CD8-positive, alpha-beta memory T cell (primary cell): Measurements from ENCODE around the gene GNLY. TPM values are rescaled to one million over a fixed set of nuclear protein-coding genes. Genes with fewer than 3 reads are reported as not detected.

Source experiments
- CTCF ChIA-PET: fragments of 350-600 bp; sonication (Branson Sonifier 250); formaldehyde crosslinking; loops from one replicate; lab custom pipeline; 2021; ENCODE audit warnings: antibody characterized with exemption; lab: Charles Lee
- POLR2A ChIA-PET: fragments of 350-600 bp; sonication (Branson Sonifier 250); formaldehyde crosslinking; loops from one replicate; lab custom pipeline; 2021; ENCODE audit warnings: antibody characterized with exemption; lab: Charles Lee
- DNase-seq, 5 donors: peaks; one replicate each; pipeline versions ENCODE4 v3.0.0 to v3.0.0-alpha.2; 2020 to 2022; ENCODE audit warnings: mixed read lengths in 1 of 5
- H3K27ac ChIP-seq: one replicate; pipeline ENCODE4 v1.7.0; 2013; ENCODE audit warnings: low read depth, mild to moderate bottlenecking, low read length, moderate library complexity
- H3K27me3 ChIP-seq: 2 replicates; pipeline ENCODE4 v1.7.0; 2013; ENCODE audit warnings: low read length, mild to moderate bottlenecking; ENCODE audit not compliant: insufficient read depth, poor library complexity, severe bottlenecking
- H3K36me3 ChIP-seq: 2 replicates; pipeline ENCODE4 v1.7.0; 2013; ENCODE audit warnings: mild to moderate bottlenecking, low read length, moderate library complexity; ENCODE audit not compliant: insufficient read depth
- H3K4me1 ChIP-seq: 2 replicates; pipeline ENCODE4 v1.7.0; 2013; ENCODE audit warnings: mild to moderate bottlenecking, low read length, moderate library complexity; ENCODE audit not compliant: insufficient read depth
- H3K4me3 ChIP-seq: 2 replicates; pipeline ENCODE4 v1.7.0; 2013; ENCODE audit warnings: mild to moderate bottlenecking, low read length
- H3K9me3 ChIP-seq: 2 replicates; pipeline ENCODE4 v1.7.0; 2013; ENCODE audit warnings: mild to moderate bottlenecking, low read length
- H3K27ac Mint-ChIP-seq, 8 donors: one replicate each; pipeline ENCODE4 v1.8.0; 2020 to 2021; ENCODE audit warnings: mixed read lengths in 8 of 8, mild to moderate bottlenecking in 6 of 8, inconsistent platforms in 3 of 8, moderate library complexity in 3 of 8
- H3K27me3 Mint-ChIP-seq, 2 donors: one replicate each; pipeline ENCODE4 v1.8.0; 2020 to 2021; ENCODE audit warnings: mixed read lengths in 2 of 2, mild to moderate bottlenecking in 1 of 2, moderate library complexity in 1 of 2
- H3K36me3 Mint-ChIP-seq, 3 donors: one replicate each; pipeline ENCODE4 v1.8.0; 2020 to 2021; ENCODE audit warnings: mixed read lengths in 3 of 3, inconsistent platforms in 1 of 3, mild to moderate bottlenecking in 1 of 3
- H3K4me1 Mint-ChIP-seq, 3 donors: one replicate each; pipeline ENCODE4 v1.8.0; 2020 to 2021; ENCODE audit warnings: mixed read lengths in 3 of 3, inconsistent platforms in 1 of 3, mild to moderate bottlenecking in 1 of 3
- H3K4me3 Mint-ChIP-seq, 7 donors: one replicate each; pipeline ENCODE4 v1.8.0; 2020 to 2021; ENCODE audit warnings: mixed read lengths in 7 of 7, mild to moderate bottlenecking in 6 of 7, moderate library complexity in 4 of 7, inconsistent platforms in 2 of 7
- H3K9me3 Mint-ChIP-seq, 5 donors: one replicate each; pipeline ENCODE4 v1.8.0; 2020 to 2022; ENCODE audit warnings: mixed read lengths in 5 of 5, mild to moderate bottlenecking in 3 of 5, moderate library complexity in 2 of 5, inconsistent platforms in 1 of 5
- polyA plus RNA-seq: library from polyadenylated mRNA; unstranded; fragments of 300-500 nt; fragmentation: Illumina TruSeq; gene quantifications from one replicate; pipeline ENCODE4 v1.2.3, GENCODE V29; 2021
- total RNA-seq, 2 experiments: library from RNA; stranded (reverse); gene quantifications; one replicate each; pipeline ENCODE4 v1.2.3, GENCODE V29; 2021

Gene GNLY
- total and polyA plus RNA-seq, 3 experiments from 2014 or later = 7.7 to 953 (median 9.0) TPM

GRCh38 chr2:85740193-85740592, 46.0 kb downstream of the GNLY start:
- DNase-seq = no peak
- Histone ChIP-seq H3K36me3 (no peaks in the 10 kb centered on the region), H3K27ac (no peak overlapping the region), H3K9me3 (no peaks in the 10 kb centered on the region), H3K27me3 (peaks cover 19% of the 10 kb centered on the region), H3K4me3 (no peak overlapping the region), H3K4me1 (no peaks in the 10 kb centered on the region)
- H3K27me3 Mint-ChIP-seq = peaks cover 18 to 64% of the 10 kb centered on the region in 2 donors
- ChIA-PET POLR2A (no interaction called here), CTCF (interaction anchor here (0.9 to 1.9 kb wide), 2 partner anchors 10 to 11 kb away, joined by 3 to 8 read pairs; no protein-coding TSS in a partner anchor)
- H3K36me3 Mint-ChIP-seq = no peaks in the 10 kb centered on the region
- no peaks in the 10 kb centered on the region for H3K4me1 Mint-ChIP-seq
- H3K9me3 Mint-ChIP-seq = no peaks in the 10 kb centered on the region
- H3K27ac Mint-ChIP-seq = no peak overlapping the region
- no peak overlapping the region for H3K4me3 Mint-ChIP-seq

- DNase-seq = no peak
- Histone ChIP-seq H3K36me3 (no peaks in the 10 kb centered on the region), H3K9me3 (no peaks in the 10 kb centered on the region), H3K27me3 (peaks cover 22% of the 10 kb centered on the region), H3K4me3 (no peak overlapping the region), H3K27ac (no peak overlapping the region), H3K4me1 (no peaks in the 10 kb centered on the region)
- Mint-ChIP-seq H3K4me1 (no peaks in the 10 kb centered on the region), H3K36me3 (no peaks in the 10 kb centered on the region), H3K27me3 (peaks cover 23 to 70% of the 10 kb centered on the region in 2 donors), H3K9me3 (no peaks in the 10 kb centered on the region), H3K27ac (no peak overlapping the region), H3K4me3 (no peak overlapping the region)
- CTCF ChIA-PET = interaction anchor here (1.0 to 2.4 kb wide), 4 partner anchors 9 to 338 kb away, joined by 3 to 8 read pairs (median 6); no protein-coding TSS in a partner anchor
- POLR2A ChIA-PET = no interaction called here
These were observed 47.2 kb downstream of the GNLY start for GRCh38 chr2:85741211-85741832.

- H3K4me3 Mint-ChIP-seq = no peak overlapping the region
- H3K27ac Mint-ChIP-seq = peak overlapping the region in 1 of 8 donors; percentile 30
- no peaks in the 10 kb centered on the region for H3K36me3 Mint-ChIP-seq
- H3K9me3 Mint-ChIP-seq = no peaks in the 10 kb centered on the region
- peaks cover 21 to 71% of the 10 kb centered on the region in 2 donors for H3K27me3 Mint-ChIP-seq
- H3K27ac ChIP-seq = no peak overlapping the region
- no peaks in the 10 kb centered on the region for H3K9me3 ChIP-seq
- no peaks in the 10 kb centered on the region for H3K4me1 Mint-ChIP-seq
- no peaks in the 10 kb centered on the region for H3K36me3 ChIP-seq
- no peaks in the 10 kb centered on the region for H3K4me1 ChIP-seq
- ChIA-PET CTCF (interaction anchor here (0.8 to 2.4 kb wide), 6 partner anchors 8 to 338 kb away, joined by 3 to 8 read pairs (median 3); no protein-coding TSS in a partner anchor), POLR2A (no interaction called here)
- H3K4me3 ChIP-seq = no peak overlapping the region
- H3K27me3 ChIP-seq = peaks cover 22% of the 10 kb centered on the region
- no peak for DNase-seq
These were observed 47.8 kb downstream of the GNLY start for GRCh38 chr2:85741833-85742455.

- Histone ChIP-seq H3K27ac (no peak overlapping the region), H3K27me3 (peaks cover 26% of the 10 kb centered on the region), H3K9me3 (no peaks in the 10 kb centered on the region), H3K36me3 (no peaks in the 10 kb centered on the region), H3K4me1 (no peaks in the 10 kb centered on the region), H3K4me3 (no peak overlapping the region)
- no peak for DNase-seq
- Mint-ChIP-seq H3K27me3 (peaks cover 25 to 74% of the 10 kb centered on the region in 2 donors), H3K36me3 (no peaks in the 10 kb centered on the region), H3K4me1 (no peaks in the 10 kb centered on the region), H3K27ac (no peak overlapping the region), H3K9me3 (peaks cover 0 to 2% (median 0%) of the 10 kb centered on the region in 5 donors), H3K4me3 (no peak overlapping the region)
- ChIA-PET CTCF (no interaction called here), POLR2A (no interaction called here)
These were observed 49.3 kb downstream of the GNLY start for GRCh38 chr2:85743304-85743978.

- H3K36me3 Mint-ChIP-seq = no peaks in the 10 kb centered on the region
- H3K9me3 ChIP-seq = no peaks in the 10 kb centered on the region
- H3K27ac Mint-ChIP-seq = no peak overlapping the region
- H3K4me3 ChIP-seq = no peak overlapping the region
- peaks cover 26% of the 10 kb centered on the region for H3K27me3 ChIP-seq
- no peak overlapping the region for H3K27ac ChIP-seq
- CTCF ChIA-PET = no interaction called here
- H3K4me3 Mint-ChIP-seq = no peak overlapping the region
- peaks cover 0 to 2% (median 0%) of the 10 kb centered on the region in 5 donors for H3K9me3 Mint-ChIP-seq
- no peaks in the 10 kb centered on the region for H3K4me1 Mint-ChIP-seq
- peaks cover 29 to 75% of the 10 kb centered on the region in 2 donors for H3K27me3 Mint-ChIP-seq
- H3K36me3 ChIP-seq = no peaks in the 10 kb centered on the region
- POLR2A ChIA-PET = no interaction called here
- no peak for DNase-seq
- H3K4me1 ChIP-seq = no peaks in the 10 kb centered on the region
These were observed 49.9 kb downstream of the GNLY start for GRCh38 chr2:85744055-85744454.

- H3K36me3 ChIP-seq = no peaks in the 10 kb centered on the region
- DNase-seq = no peak
- ChIA-PET POLR2A (interaction anchor here (0.7 kb wide), 1 partner anchor 37 kb away, joined by 5 read pairs; no protein-coding TSS in a partner anchor), CTCF (interaction anchor here (1.1 to 1.2 kb wide), 2 partner anchors 71 to 82 kb away, joined by 3 read pairs; no protein-coding TSS in a partner anchor)
- Mint-ChIP-seq H3K27me3 (peaks cover 31 to 71% of the 10 kb centered on the region in 2 donors), H3K4me1 (no peaks in the 10 kb centered on the region), H3K27ac (peak overlapping the region in 1 of 8 donors; percentile 56), H3K4me3 (no peak overlapping the region), H3K9me3 (peaks cover 0 to 2% (median 0%) of the 10 kb centered on the region in 5 donors), H3K36me3 (no peaks in the 10 kb centered on the region)
- H3K27ac ChIP-seq = no peak overlapping the region
- no peak overlapping the region for H3K4me3 ChIP-seq
- peaks cover 26% of the 10 kb centered on the region for H3K27me3 ChIP-seq
- no peaks in the 10 kb centered on the region for H3K9me3 ChIP-seq
- no peaks in the 10 kb centered on the region for H3K4me1 ChIP-seq
These were observed 50.8 kb downstream of the GNLY start for GRCh38 chr2:85744741-85745601.

- CTCF ChIA-PET = interaction anchor here (1.1 to 1.2 kb wide), 2 partner anchors 70 to 81 kb away, joined by 3 read pairs; no protein-coding TSS in a partner anchor
- peaks cover 26% of the 10 kb centered on the region for H3K27me3 ChIP-seq
- Mint-ChIP-seq H3K27ac (no peak overlapping the region), H3K27me3 (peaks cover 37 to 76% of the 10 kb centered on the region in 2 donors), H3K4me1 (no peaks in the 10 kb centered on the region), H3K4me3 (no peak overlapping the region), H3K36me3 (no peaks in the 10 kb centered on the region), H3K9me3 (peaks cover 0 to 2% (median 0%) of the 10 kb centered on the region in 5 donors)
- H3K4me1 ChIP-seq = no peaks in the 10 kb centered on the region
- no peak overlapping the region for H3K27ac ChIP-seq
- no peak overlapping the region for H3K4me3 ChIP-seq
- H3K9me3 ChIP-seq = no peaks in the 10 kb centered on the region
- DNase-seq = no peak
- POLR2A ChIA-PET = no interaction called here
- no peaks in the 10 kb centered on the region for H3K36me3 ChIP-seq
These were observed 51.5 kb downstream of the GNLY start for GRCh38 chr2:85745619-85746018.
